ENCODE results near the gene PPP2R5C. TPM values are rescaled to one million over a fixed set of nuclear protein-coding genes. Genes with fewer than 3 reads are reported as not detected.

Gene PPP2R5C
- total and polyA plus RNA-seq, 9 of the 15 experiments (the other 6 are each of a cell fraction or from before 2014, with no cell fraction given): 284 to 617 (median 395) TPM

DNA sequence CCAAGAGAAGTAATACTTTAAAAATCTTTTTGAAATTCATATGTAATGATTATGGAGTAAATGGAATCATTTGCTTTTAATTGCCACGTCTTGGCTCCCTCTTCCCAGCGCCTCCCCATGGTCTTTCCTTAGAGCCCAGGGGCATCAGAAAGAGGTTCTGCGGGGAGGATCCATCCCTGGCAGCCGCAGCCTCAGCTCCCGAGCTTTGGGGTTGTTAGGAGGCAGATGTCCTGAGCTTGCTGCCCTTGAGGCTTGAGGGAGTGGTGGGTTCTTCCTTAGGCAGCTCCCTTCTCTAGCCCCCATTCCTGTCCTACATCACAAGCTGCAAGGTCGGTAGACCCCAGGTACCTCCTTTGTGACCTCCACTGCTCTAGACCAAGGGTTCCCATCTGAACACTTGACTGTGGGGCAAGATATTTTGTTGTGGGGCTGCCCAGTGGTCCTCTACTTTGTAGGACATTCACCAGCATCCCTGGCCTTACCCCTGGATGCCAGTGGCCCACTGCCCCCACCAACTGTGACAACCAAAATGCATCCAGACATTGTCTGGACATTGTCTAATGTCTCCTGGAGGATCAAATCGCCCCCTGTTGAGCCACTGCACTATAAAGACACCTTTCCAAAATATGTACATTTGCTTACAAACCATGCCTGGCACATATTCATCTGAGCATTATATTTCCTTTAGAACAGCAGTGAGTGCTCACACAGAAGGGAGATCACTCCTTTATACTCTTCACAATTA is 6.3 kb downstream of the PPP2R5C start (continued):
- TF ChIP-seq, protein P1, sequence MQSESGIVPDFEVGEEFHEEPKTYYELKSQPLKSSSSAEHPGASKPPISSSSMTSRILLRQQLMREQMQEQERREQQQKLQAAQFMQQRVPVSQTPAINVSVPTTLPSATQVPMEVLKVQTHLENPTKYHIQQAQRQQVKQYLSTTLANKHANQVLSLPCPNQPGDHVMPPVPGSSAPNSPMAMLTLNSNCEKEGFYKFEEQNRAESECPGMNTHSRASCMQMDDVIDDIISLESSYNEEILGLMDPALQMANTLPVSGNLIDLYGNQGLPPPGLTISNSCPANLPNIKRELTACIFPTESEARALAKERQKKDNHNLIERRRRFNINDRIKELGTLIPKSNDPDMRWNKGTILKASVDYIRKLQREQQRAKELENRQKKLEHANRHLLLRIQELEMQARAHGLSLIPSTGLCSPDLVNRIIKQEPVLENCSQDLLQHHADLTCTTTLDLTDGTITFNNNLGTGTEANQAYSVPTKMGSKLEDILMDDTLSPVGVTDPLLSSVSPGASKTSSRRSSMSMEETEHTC (IDR thresholded peaks at IDR 0.05): no peak
- TF ChIP-seq, protein P2, sequence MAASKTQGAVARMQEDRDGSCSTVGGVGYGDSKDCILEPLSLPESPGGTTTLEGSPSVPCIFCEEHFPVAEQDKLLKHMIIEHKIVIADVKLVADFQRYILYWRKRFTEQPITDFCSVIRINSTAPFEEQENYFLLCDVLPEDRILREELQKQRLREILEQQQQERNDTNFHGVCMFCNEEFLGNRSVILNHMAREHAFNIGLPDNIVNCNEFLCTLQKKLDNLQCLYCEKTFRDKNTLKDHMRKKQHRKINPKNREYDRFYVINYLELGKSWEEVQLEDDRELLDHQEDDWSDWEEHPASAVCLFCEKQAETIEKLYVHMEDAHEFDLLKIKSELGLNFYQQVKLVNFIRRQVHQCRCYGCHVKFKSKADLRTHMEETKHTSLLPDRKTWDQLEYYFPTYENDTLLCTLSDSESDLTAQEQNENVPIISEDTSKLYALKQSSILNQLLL (CRISPR knock-in tag; IDR thresholded peaks at IDR 0.05; ENCODE audit: borderline replicate concordance): no peak
- peak; percentile 69 for TF ChIP-seq POLR2A (conservative IDR thresholded peaks at IDR 0.05)
- TF ChIP-seq POLR2B (IDR thresholded peaks at IDR 0.05; ENCODE audit: low read depth, partially characterized antibody): peak; percentile 63
- TF ChIP-seq, protein P3, sequence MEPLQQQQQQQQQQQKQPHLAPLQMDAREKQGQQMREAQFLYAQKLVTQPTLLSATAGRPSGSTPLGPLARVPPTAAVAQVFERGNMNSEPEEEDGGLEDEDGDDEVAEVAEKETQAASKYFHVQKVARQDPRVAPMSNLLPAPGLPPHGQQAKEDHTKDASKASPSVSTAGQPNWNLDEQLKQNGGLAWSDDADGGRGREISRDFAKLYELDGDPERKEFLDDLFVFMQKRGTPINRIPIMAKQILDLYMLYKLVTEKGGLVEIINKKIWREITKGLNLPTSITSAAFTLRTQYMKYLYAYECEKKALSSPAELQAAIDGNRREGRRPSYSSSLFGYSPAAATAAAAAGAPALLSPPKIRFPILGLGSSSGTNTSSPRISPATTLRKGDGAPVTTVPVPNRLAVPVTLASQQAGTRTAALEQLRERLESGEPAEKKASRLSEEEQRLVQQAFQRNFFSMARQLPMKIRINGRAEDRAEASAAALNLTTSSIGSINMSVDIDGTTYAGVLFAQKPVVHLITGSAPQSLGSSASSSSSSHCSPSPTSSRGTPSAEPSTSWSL (CRISPR knock-in tag; IDR thresholded peaks at IDR 0.05; ENCODE audit: borderline replicate concordance): no peak
- TF ChIP-seq, protein P4, sequence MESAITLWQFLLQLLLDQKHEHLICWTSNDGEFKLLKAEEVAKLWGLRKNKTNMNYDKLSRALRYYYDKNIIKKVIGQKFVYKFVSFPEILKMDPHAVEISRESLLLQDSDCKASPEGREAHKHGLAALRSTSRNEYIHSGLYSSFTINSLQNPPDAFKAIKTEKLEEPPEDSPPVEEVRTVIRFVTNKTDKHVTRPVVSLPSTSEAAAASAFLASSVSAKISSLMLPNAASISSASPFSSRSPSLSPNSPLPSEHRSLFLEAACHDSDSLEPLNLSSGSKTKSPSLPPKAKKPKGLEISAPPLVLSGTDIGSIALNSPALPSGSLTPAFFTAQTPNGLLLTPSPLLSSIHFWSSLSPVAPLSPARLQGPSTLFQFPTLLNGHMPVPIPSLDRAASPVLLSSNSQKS (CRISPR knock-in tag; IDR thresholded peaks at IDR 0.05): no peak
- TF ChIP-seq, protein P5, sequence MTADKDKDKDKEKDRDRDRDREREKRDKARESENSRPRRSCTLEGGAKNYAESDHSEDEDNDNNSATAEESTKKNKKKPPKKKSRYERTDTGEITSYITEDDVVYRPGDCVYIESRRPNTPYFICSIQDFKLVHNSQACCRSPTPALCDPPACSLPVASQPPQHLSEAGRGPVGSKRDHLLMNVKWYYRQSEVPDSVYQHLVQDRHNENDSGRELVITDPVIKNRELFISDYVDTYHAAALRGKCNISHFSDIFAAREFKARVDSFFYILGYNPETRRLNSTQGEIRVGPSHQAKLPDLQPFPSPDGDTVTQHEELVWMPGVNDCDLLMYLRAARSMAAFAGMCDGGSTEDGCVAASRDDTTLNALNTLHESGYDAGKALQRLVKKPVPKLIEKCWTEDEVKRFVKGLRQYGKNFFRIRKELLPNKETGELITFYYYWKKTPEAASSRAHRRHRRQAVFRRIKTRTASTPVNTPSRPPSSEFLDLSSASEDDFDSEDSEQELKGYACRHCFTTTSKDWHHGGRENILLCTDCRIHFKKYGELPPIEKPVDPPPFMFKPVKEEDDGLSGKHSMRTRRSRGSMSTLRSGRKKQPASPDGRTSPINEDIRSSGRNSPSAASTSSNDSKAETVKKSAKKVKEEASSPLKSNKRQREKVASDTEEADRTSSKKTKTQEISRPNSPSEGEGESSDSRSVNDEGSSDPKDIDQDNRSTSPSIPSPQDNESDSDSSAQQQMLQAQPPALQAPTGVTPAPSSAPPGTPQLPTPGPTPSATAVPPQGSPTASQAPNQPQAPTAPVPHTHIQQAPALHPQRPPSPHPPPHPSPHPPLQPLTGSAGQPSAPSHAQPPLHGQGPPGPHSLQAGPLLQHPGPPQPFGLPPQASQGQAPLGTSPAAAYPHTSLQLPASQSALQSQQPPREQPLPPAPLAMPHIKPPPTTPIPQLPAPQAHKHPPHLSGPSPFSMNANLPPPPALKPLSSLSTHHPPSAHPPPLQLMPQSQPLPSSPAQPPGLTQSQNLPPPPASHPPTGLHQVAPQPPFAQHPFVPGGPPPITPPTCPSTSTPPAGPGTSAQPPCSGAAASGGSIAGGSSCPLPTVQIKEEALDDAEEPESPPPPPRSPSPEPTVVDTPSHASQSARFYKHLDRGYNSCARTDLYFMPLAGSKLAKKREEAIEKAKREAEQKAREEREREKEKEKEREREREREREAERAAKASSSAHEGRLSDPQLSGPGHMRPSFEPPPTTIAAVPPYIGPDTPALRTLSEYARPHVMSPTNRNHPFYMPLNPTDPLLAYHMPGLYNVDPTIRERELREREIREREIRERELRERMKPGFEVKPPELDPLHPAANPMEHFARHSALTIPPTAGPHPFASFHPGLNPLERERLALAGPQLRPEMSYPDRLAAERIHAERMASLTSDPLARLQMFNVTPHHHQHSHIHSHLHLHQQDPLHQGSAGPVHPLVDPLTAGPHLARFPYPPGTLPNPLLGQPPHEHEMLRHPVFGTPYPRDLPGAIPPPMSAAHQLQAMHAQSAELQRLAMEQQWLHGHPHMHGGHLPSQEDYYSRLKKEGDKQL (CRISPR knock-in tag; IDR thresholded peaks at IDR 0.05; ENCODE audit: borderline replicate concordance): no peak
- TF ChIP-seq, protein P6, sequence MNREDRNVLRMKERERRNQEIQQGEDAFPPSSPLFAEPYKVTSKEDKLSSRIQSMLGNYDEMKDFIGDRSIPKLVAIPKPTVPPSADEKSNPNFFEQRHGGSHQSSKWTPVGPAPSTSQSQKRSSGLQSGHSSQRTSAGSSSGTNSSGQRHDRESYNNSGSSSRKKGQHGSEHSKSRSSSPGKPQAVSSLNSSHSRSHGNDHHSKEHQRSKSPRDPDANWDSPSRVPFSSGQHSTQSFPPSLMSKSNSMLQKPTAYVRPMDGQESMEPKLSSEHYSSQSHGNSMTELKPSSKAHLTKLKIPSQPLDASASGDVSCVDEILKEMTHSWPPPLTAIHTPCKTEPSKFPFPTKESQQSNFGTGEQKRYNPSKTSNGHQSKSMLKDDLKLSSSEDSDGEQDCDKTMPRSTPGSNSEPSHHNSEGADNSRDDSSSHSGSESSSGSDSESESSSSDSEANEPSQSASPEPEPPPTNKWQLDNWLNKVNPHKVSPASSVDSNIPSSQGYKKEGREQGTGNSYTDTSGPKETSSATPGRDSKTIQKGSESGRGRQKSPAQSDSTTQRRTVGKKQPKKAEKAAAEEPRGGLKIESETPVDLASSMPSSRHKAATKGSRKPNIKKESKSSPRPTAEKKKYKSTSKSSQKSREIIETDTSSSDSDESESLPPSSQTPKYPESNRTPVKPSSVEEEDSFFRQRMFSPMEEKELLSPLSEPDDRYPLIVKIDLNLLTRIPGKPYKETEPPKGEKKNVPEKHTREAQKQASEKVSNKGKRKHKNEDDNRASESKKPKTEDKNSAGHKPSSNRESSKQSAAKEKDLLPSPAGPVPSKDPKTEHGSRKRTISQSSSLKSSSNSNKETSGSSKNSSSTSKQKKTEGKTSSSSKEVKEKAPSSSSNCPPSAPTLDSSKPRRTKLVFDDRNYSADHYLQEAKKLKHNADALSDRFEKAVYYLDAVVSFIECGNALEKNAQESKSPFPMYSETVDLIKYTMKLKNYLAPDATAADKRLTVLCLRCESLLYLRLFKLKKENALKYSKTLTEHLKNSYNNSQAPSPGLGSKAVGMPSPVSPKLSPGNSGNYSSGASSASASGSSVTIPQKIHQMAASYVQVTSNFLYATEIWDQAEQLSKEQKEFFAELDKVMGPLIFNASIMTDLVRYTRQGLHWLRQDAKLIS (CRISPR knock-in tag; IDR thresholded peaks at IDR 0.05): no peak
- TF ChIP-seq, protein P7, sequence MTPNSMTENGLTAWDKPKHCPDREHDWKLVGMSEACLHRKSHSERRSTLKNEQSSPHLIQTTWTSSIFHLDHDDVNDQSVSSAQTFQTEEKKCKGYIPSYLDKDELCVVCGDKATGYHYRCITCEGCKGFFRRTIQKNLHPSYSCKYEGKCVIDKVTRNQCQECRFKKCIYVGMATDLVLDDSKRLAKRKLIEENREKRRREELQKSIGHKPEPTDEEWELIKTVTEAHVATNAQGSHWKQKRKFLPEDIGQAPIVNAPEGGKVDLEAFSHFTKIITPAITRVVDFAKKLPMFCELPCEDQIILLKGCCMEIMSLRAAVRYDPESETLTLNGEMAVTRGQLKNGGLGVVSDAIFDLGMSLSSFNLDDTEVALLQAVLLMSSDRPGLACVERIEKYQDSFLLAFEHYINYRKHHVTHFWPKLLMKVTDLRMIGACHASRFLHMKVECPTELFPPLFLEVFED (CRISPR knock-in tag; conservative IDR thresholded peaks at IDR 0.05): no peak
